ENCODE measurements around the gene FOXF2.

The FOXF2 gene

DNA sequence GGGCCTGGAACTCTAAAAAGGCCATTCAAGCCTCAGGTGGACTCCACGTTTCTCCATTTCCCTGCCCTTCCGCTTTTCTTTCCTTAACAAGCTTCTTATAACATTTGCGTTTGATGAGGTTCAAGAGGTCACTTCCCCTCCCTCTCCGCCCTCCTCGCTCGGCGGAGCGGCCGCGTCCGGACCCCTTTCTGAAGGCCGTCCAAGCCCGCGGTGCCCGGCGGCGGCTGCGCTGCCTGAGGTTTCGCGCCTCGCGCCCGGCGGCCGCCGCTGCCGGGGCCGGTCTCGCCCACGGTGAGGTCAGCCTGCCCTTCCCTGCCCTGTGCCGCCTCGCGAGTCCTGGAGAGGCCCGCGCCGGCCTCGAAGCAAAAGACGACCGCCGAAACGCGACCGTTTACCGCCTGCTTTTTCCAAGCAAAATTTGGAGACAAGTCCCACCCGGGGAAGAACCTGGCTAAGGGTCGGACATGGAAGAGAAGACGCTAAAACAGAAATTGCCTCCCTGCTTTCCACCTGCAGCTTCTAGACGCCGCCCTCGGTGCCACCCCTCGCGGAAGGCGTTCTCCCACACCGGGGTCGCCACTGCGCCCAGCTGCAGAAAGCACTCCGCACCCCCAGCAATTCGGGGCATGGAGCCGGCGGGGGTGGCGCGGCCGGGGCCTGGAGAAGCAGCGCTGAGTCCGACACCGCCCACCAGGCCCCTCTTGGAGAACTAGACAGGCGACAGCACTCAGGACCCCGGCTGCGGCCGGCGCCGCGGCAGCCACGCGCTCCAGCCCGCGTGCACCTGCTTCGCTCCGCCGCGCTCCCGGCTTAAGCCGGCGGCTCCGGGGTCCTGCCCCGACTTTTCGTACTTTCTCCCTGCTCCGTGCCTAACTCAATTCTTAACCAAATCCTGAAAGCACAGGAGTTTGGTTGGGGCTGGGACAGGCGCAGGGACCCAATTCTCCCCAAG is 11.0 kb upstream of the FOXF2 start:
- no peak for DNase-seq (ENCODE audit: low read depth in 2 of 2, low spot score in 1 of 2)

DNA sequence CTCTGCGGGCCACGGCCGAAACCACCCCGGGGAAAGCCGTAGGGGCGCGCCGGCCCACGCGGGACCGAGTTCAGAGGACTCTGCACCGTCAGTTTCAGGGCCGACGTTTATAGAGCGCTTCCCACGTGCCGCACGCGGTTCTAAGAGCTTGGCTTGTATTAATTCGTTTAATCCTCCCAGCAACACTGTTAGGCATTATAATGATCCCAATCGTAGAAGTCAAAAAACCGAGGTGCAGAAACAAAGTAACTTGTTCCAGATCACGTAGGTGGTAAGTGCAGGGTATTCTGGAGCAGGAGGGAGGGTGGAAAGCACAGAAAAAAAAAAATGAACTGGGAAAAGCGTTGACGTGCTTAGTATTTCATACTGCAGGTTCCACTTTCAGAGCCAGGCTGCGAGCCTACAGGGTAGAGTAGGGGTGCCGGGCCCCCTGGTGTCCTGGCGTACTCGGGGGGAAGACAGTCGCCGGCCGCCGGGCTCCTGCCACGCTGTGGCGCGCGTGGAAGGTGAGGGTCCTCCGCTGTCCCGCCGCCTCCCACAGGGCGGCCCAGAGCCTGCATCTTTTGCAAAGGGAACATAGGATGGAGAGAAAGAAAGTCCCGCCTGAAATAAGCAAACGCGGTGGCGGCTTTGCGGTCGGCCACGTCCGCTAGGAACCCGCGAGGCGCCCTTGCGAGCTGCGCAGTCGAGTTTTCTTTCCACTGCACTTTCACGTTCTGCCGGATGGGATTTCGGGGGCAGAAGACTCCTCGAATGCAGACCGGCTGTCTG is 10.2 kb upstream of the FOXF2 start:
- no peak for DNase-seq (ENCODE audit: low read depth in 2 of 2, low spot score in 1 of 2)

DNA sequence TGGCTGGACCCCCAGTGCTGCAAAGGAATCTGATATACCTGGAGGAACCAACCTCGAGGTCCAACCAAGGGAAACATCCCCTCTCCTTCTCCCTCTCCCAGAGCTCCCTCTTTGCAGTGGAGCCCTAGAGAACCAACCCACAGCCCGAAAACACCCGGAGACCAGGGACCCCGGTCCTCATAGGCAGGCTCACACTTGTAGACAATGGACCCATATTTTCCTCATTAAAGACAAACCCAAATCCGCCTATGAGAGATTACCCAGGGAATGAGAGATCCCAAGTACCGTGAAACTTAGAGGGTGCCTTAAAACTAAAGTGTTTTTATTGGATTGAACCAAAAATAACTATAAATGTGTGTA is 9.6 kb upstream of the FOXF2 start:
- no peak for DNase-seq (ENCODE audit: low read depth in 2 of 2, low spot score in 1 of 2)

DNA sequence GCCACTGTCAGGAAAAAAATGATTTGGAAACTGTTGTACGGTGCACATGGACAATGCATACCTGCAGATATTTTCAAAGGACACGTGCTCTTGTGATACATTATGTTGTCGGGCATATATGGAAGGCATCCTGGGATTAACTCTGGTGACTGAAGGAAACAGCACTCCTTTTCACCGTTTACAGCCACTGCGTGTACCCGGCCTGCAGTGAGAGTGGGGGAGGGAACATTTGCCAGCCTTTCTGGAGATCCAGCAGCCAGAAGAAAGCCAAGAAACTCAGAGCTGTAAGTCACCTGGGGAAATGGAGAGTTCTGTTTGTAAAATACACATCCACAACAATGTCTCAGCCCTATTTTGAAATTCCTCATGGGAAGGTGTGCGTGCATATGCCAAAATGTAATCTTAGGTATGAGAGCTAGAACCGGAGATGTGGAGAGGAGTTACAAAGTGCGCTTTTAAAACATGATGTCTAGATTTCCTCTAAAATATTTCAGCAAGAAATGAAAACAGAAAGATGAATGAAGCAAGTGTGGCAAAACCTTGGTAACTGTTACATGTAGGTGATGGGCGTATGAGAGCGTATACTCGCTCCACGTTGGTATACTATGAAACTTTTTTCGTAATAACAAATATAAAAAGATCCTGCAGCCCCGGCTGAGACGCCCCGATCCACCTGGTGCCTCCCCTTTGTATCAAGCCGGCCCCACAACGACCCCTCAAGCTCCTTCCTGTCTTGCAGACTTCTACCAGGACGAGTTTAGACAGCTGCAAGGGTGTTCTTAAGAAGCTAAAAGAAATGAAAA is 8.6 kb upstream of the FOXF2 start:
- DNase-seq (ENCODE audit: low read depth in 2 of 2, low spot score in 1 of 2), result no peak

DNA sequence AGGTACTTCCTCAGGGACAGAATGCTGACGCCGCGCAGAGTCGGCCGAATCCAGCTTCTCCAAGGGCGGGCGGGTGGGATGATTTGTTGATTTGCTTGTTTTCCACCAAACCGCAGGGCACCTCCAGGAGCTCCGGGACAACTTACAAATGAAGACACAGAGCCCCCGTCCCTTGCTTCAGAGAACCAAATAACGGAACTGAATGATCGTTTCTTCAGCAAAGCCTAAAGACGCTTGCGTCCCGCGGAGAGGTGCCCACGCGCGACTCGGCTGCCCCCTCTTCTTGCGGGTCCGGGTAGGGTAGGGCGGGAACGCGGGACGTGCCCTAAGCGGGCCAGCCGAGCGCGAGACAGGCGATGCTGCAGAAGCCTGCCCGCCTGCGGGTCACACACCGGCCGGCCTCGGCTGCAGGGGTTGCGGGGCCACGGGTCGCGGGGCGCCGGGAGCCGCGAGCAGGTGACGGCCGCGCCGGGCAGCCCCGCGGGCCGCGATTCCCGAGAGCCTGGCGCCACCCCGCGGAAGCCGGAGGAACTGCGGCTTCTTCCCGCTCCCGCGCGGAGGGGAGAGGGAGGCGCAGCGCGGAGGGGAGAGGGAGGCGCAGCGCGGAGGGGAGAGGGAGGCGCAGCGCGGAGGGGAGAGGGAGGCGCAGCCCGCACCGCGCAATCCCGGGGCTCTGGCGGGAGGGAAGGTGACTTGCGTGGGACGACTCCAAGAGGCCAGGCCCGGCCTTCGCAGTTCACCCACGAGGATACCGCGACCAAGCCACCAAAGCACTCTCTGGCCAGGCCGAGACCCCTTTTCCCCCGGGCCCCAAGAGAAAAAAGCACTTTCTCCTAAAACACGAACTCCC is 7.7 kb upstream of the FOXF2 start:
- peak; percentile 6 to 9 for DNase-seq (ENCODE audit: low read depth in 2 of 2, low spot score in 1 of 2)

DNA sequence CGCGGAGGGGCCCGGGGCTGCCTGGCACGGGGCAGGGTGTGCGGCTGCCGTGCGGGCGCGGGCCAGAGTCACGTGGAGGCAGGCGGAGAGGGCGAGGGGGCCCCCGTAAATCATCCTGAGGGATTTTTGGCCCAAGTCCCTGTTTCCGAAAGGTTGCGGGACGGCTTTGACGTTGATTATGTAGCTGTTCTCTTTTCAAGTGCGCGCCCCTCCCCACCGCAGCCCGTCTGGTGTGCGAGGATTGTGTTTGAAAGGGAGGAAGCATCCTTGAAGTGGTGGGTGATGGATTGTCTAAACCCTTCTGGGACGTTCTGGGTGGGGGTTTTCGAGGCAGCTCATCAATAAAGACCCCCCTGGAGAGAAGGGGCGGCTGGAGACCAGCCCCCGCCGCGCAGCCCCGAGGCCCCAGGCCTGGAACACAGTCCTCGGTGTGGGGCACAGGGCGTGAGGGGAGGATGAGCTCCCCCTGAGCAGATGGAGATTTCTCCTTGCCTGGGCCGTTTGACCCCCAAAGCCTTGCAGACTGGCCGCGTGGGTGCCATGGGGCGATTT is 7.0 kb upstream of the FOXF2 start:
- no peak for DNase-seq (ENCODE audit: low read depth in 2 of 2, low spot score in 1 of 2)

DNA sequence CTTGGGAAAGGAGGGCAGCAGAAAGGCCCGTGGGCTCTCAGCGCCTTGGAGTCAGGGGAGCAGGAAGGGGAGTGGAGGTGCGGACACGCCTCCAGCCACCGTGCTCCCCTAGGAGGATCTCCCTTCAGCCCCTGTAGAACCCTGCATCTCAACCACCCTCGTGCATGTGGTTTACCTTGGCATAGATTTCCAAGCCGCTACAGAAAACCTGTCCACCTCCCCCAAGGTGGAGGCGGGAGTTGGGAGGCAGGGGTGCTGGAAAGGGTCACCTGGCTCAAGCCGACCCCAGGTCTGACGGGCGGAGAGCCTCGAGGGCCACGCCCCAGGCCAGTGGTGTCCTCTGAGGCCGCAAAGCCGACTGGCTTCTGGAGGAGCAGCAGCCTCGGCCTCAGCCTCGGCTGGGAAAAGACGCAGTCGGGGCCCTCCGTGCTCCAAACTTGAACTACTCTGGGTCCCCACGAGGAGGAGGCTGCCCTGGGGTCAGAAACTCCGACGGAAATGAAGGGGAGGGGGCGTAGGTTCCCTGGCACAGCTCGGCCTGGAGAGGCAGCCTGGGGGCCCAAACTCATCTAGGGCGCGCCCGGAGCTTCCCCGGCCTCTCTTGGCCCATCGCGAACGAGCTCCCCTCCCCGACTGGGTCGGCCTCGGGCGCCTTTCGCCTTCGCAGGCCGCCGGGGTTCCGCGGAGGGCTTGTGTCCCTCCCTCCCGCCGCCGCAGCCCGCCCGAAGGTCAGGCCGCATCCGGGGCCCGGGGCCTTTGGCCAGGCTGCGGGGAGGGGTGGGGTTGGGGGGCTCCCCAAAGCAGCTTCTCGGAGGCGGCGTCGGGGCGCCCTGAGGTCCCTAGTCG is 6.3 kb upstream of the FOXF2 start:
- no peak for DNase-seq (ENCODE audit: low read depth in 2 of 2, low spot score in 1 of 2)

DNA sequence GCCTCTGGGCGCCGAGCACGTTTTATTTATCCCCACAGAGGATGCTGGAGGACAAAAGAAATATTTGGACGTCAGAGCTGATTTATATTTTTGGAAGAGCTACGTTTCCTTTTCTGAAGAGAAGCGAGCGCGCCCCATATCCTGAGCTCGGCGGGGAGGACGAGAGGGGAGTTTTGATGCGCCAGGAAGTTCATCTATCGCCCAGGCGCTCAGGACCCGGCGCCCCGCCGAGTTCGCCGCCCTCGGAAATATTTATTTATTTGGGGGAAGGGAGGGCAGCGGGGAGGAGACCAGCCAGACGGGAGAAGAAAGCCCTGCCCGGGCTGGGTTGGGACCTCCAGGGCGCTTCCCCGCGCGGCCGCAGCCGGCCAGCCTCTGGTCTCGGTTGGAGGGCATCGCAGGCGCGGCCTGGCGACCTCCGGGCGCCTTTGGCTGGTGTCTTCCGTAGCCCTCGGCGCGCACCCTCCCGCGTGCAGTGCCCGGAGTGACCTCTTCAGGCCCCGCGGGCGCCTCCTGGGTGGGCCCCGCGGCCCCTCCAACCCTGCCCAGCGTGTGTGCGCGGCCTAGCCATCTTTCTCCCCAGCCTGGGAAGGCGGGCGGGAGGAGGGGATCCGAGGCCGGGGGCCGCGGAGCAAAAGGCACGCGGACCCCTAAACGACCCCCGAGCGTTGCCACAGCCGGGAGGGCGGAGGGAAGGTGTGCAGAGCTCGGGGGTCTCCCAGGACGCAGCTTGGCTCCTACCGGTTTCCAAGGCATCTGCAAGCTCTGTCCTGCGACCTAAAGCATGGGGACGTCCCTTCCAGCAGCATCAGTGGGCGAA is 5.4 kb upstream of the FOXF2 start:
- no peak for DNase-seq (ENCODE audit: low read depth in 2 of 2, low spot score in 1 of 2)

DNA sequence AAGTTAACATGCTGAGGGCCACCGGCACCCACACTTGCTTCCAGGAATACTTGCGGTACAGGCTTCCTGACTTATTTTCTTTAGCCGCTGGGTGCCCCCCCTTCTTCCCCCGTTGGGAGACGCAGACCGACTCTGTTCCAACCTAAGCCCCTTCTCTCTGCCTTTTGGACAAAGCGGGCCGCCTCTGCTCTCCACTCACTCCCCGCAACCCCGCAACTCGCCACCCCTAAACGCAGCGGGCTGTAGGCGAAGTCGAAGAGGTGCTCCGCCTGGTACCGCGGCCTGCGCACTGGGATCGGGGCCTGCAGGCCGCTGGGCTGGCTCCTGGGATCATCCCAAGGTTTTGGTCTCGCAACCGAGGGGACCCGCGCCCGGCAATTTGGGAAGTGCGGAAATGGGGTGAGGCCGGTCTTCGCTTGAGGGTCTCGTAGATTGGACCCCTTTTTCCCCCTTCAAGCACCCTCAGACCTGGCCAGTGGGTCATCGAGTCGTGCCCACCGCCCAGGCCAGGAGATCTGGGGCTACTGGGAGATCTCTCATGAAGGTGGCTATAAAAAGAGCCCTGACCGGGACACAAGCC is 4.7 kb upstream of the FOXF2 start:
- no peak for DNase-seq (ENCODE audit: low read depth in 2 of 2, low spot score in 1 of 2)

DNA sequence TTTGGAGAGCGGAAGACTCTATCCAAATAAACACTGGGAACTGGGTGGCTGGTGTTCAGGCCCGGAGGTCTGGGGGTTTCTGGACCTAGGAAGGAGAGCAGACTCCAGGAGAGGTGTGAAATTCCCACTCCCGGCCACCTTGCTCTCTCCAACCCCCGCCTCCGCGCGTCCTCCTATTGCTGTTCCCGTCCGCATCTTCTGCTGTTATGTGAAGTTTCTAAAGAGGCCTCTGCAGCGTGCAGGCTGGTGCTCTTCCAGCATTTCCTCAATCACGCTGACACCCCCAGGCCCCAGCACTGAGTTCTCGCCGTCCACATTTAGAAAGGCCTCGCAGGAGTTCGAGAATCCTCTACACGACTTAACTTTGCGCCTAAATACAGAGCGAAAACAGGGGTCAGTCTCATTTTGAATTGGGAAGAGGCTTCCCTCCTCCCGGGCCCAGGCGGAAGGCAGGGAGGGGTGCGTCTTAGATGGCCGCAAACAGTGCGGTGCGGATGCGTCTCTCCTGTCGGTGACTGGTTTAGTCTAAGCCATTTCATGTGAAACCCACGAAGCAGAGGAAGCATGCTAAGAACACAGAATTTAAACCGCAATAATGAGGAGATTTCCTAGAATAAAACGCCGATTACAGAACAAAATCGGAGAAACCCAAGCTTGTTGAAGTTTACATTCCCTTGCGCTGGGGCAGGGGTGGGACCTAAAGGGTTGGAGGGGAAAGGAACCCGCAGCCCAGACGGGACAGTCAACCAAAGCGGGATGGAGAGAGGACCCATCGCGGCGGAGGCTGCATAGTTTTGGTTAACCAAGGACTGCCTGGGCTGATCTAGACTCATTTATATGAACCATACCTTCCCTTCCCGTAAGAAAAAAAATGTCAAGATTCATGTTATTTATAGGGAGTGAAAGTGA is 4.0 kb upstream of the FOXF2 start:
- no peak for DNase-seq (ENCODE audit: low read depth in 2 of 2, low spot score in 1 of 2)

DNA sequence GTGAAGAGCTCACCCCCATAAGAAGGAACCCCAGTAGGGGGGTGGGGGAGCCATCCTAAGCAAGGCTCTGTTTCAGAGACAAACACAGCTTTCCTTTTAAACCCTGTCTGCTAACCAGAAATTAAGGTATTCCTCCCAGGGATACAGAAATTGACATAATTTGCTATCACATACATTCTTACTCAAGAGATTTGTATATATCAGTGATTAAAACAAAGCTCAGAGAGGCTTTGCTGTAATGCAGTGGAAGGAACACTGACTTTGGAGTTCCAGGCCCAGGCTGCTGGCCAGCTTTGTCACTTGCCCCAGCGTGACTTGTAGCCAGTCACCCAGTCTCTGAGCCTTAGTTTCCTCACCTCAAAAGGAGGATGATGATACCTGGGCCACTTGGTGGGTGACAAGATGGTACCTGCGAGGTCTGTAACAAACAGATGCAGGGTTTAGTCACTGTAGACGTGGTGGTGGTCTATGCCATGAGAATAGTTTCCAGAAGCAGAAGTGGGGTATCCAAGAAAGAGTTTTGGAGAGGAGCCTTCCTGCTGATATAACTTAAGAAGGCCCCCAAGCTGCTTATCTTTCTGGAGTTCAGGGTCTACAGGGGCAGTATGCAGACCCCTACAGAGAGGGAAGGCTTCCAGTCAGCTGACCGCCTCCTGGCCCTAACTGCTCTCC is 3.2 kb upstream of the FOXF2 start:
- no peak for DNase-seq (ENCODE audit: low read depth in 2 of 2, low spot score in 1 of 2)

DNA sequence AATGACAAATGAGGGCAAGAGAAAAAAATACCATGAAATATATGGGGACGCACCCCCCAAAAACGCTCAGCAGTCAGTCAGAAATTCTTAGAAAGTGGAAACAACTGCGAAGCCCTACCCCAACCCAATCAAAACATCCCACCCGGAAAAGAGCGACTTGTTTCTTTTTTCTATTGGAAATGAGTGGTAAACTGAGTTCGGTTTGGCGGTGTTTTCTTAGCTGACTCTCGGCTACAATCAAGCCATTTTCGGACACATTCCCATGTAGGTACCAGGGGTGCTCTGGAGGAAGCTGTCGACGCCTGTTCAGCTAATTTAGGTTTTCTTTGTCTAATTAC is 1.9 kb upstream of the FOXF2 start:
- DNase-seq (ENCODE audit: low read depth in 2 of 2, low spot score in 1 of 2), result no peak

DNA sequence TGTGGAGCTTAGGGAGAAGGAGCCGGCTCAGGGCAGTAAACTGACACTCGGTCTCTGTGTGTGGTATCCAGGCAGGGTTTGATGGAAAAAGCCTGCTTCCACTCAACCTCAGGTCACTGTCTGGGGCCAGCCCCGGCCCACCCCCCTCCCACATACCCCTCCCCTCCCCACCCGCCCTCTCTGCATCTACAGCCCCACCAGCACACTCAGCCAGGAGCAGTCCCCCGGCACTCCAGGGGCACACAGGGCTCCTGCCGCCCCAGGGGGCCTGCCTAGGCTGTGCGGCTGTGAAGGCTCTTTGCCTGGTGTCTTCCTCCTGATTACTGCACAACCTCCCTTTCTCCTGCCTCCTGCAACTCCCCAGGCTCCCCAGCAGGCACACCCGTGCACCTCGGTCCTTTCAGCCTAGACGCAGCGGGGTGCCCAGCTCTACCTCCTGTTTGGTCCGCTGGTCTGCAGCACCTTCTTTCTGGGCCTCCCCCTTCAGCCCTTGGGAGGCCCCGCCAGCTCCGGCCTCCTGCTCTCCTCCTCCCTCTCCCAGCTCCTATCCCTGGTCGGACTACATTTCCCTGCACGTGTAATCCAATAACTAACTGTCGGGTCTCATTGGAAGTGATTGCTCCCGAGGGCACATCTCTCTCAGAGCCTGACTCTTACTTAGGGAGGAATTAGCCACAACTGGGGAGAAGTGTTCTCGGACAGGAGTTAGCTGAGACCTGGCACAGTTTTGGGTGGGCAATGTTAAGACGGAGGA is 1.3 kb upstream of the FOXF2 start:
- no peak for DNase-seq (ENCODE audit: low read depth in 2 of 2, low spot score in 1 of 2)

DNA sequence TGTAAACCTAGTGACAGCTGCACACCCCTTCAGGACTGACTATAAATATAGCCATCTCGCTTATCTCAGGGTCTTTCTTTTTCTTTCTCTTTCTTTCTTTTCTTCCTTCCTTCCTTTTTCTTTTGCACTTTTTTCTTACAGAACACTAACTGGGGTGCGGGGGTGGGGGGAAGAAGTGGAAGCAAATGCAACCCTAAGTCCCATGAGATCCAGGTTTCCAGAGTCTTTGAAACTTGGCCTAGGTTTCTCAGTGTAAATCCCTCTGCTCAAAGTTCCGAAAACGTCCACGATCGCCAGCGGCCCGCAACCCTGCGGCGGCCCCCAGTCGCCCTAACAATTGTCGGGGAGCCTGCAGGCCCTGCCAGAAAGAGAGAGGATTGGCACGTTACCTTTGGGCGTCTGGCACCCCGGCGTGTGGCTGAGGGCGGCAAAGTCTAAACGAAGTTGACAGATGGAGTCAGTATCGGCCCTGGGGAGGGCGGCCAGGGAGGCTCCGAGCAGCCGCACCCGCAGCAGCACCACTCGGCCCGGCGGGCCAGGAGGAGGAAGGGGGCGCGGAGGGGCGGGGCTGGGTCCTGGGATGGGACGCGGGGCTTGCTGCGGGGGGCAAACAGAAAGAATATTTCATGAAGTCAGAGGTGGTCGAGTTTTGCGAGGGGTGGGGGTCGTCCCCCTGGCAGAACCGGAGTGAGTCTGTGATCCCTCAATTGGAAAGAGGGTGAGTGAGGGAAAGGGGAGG is 577 bp upstream of the FOXF2 start:
- DNase-seq (ENCODE audit: low read depth in 2 of 2, low spot score in 1 of 2), result no peak

Data from stimulated activated CD8-positive, alpha-beta memory T cell treated with anti-CD3 and anti-CD28 coated beads, Interleukin-4, amount 100 ng/mL, for 4 hours (primary cell).